Right lobe of liver (tissue), 4 donors: ENCODE data around the gene SCAMP3.

Experiments
- POLR2A ChIP-seq: fragments of 450-650 bp; IDR thresholded peaks from one replicate; pipeline ENCODE4 v1.6.1; 2017; ENCODE audit warnings: antibody characterized with exemption, mild to moderate bottlenecking
- TF ChIP-seq, protein P1 (sequence below), 4 donors: fragments of 200-600 bp in 3 of 4; fragments of 450-650 bp in 1 of 4; IDR thresholded peaks; one replicate each; pipeline versions ENCODE4 v1.5.1 to v1.8.0; 2016 to 2022; ENCODE audit warnings: antibody characterized with exemption in 4 of 4, mild to moderate bottlenecking in 2 of 4
- donor health status: DM: no; HTN: no; CAD: no.
- donor health status: DM: no; HTN: no; CAD: no.
- donor health status: DM: no; HTN: yes; CAD: no.

- TF ChIP-seq, protein P1, sequence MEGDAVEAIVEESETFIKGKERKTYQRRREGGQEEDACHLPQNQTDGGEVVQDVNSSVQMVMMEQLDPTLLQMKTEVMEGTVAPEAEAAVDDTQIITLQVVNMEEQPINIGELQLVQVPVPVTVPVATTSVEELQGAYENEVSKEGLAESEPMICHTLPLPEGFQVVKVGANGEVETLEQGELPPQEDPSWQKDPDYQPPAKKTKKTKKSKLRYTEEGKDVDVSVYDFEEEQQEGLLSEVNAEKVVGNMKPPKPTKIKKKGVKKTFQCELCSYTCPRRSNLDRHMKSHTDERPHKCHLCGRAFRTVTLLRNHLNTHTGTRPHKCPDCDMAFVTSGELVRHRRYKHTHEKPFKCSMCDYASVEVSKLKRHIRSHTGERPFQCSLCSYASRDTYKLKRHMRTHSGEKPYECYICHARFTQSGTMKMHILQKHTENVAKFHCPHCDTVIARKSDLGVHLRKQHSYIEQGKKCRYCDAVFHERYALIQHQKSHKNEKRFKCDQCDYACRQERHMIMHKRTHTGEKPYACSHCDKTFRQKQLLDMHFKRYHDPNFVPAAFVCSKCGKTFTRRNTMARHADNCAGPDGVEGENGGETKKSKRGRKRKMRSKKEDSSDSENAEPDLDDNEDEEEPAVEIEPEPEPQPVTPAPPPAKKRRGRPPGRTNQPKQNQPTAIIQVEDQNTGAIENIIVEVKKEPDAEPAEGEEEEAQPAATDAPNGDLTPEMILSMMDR (IDR thresholded peaks at IDR 0.05), result no peak
- TF ChIP-seq POLR2A, result no peak
Observed at GRCh38 chr1:155294520-155295182, 32.5 kb upstream of the SCAMP3 start.
